Suprapubic skin (tissue), 4 donors: Measurements from ENCODE around the gene PEX11A.

Source experiments
- CTCF ChIP-seq, 2 donors: fragments of 200-600 bp in 1 of 2; fragments of 450-650 bp in 1 of 2; sonication (generic) in 1 of 2; IDR thresholded peaks; one replicate each; pipeline ENCODE4 v1.5.1; 2016 to 2019; ENCODE audit warnings: antibody characterized with exemption in 2 of 2, mild to moderate bottlenecking in 1 of 2, moderate library complexity in 1 of 2
- EP300 ChIP-seq: sonication (generic); formaldehyde crosslinking; IDR thresholded peaks from one replicate; pipeline ENCODE4 v1.6.1; 2017; ENCODE audit warnings: antibody characterized with exemption
- POLR2A ChIP-seq, 2 donors: fragments of 450-650 bp; IDR thresholded peaks; one replicate each; pipeline ENCODE4 v1.6.1; 2017; ENCODE audit warnings: antibody characterized with exemption in 2 of 2, mild to moderate bottlenecking in 2 of 2, moderate library complexity in 2 of 2
- POLR2AphosphoS5 ChIP-seq, 3 donors: sonication (generic); formaldehyde crosslinking; IDR thresholded peaks; one replicate each; pipeline ENCODE4 v1.6.1; 2017; ENCODE audit warnings: antibody characterized with exemption in 3 of 3

GRCh38 chr15:89672221-89673164 is 18.1 kb downstream of the PEX11A start:
- TF ChIP-seq POLR2AphosphoS5 (IDR thresholded peaks at IDR 0.05) (no peak), POLR2A (IDR thresholded peaks at IDR 0.05) (no peak), CTCF (IDR thresholded peaks at IDR 0.05) (no peak), EP300 (no peak)
